GM23338 (cell line): ENCODE data around the gene TECTA. TPM values are rescaled to one million over a fixed set of nuclear protein-coding genes. Genes with fewer than 3 reads are reported as not detected.

Source experiments
- ATAC-seq: fragments of 200-7000 bp; cut with Tn5 transposase; 3 replicates; pipeline ENCODE4 v1.9.1; 2020
- DNase-seq: peaks from one replicate; pipeline ENCODE4 v3.0.0-alpha.2; 2015; ENCODE audit warnings: low spot score
- H2AFZ ChIP-seq: fragments of 200-600 bp; sonication (generic); 2 replicates; pipeline ENCODE4 v1.8.0; 2016; ENCODE audit warnings: antibody characterized with exemption, mild to moderate bottlenecking, moderate library complexity
- H3F3A ChIP-seq: fragments of 200-600 bp; sonication (generic); replicated peaks from 2 replicates; pipeline ENCODE4 v1.8.0; 2017; ENCODE audit warnings: antibody characterized with exemption, mixed run types, low read depth
- H3K27ac ChIP-seq: fragments of 200-600 bp; sonication (generic); 2 replicates; pipeline ENCODE4 v1.6.1; 2016; ENCODE audit warnings: low read depth
- H3K27me3 ChIP-seq: fragments of 200-600 bp; sonication (generic); 2 replicates; pipeline ENCODE4 v1.8.0; 2016; ENCODE audit warnings: mild to moderate bottlenecking, mixed run types, moderate library complexity; ENCODE audit not compliant: insufficient read depth
- H3K36me3 ChIP-seq: fragments of 200-600 bp; sonication (generic); 2 replicates; pipeline ENCODE4 v1.8.0; 2016; ENCODE audit warnings: mild to moderate bottlenecking; ENCODE audit not compliant: insufficient read depth
- H3K4me1 ChIP-seq: fragments of 200-600 bp; sonication (generic); 2 replicates; pipeline ENCODE4 v1.8.0; 2016; ENCODE audit warnings: mild to moderate bottlenecking, moderate library complexity; ENCODE audit not compliant: insufficient read depth
- H3K4me2 ChIP-seq: fragments of 200-600 bp; sonication (generic); 2 replicates; pipeline ENCODE4 v1.7.1; 2017; ENCODE audit warnings: mixed run types
- H3K4me3 ChIP-seq: fragments of 200-600 bp; sonication (generic); 2 replicates; pipeline ENCODE4 v1.6.1; 2016; ENCODE audit warnings: mixed run types
- H3K79me2 ChIP-seq: fragments of 200-600 bp; sonication (generic); replicated peaks from 2 replicates; pipeline ENCODE4 v1.8.0; 2017; ENCODE audit warnings: mild to moderate bottlenecking; ENCODE audit not compliant: insufficient read depth
- H3K9me2 ChIP-seq: fragments of 200-600 bp; sonication (generic); 2 replicates; pipeline ENCODE4 v1.8.0; 2017; ENCODE audit not compliant: insufficient read depth
- H4K20me1 ChIP-seq: fragments of 200-600 bp; sonication (generic); replicated peaks from 2 replicates; pipeline ENCODE4 v1.8.0; 2017; ENCODE audit warnings: mild to moderate bottlenecking; ENCODE audit not compliant: insufficient read depth
- H3K27ac Mint-ChIP-seq: 2 replicates; pipeline ENCODE4 v1.8.0; 2020; ENCODE audit warnings: inconsistent platforms, mild to moderate bottlenecking, moderate library complexity, mixed read lengths
- H3K27me3 Mint-ChIP-seq: 3 replicates; pipeline ENCODE4 v1.8.0; 2022; ENCODE audit warnings: low read depth, mild to moderate bottlenecking, moderate library complexity, mixed read lengths, inconsistent platforms; ENCODE audit not compliant: insufficient read depth, poor library complexity
- H3K36me3 Mint-ChIP-seq: 3 replicates; pipeline ENCODE4 v1.8.0; 2021; ENCODE audit warnings: low read depth, mild to moderate bottlenecking, inconsistent platforms, moderate library complexity, mixed read lengths
- H3K4me1 Mint-ChIP-seq: 3 replicates; pipeline ENCODE4 v1.8.0; 2020; ENCODE audit warnings: mild to moderate bottlenecking, inconsistent platforms, mixed read lengths
- H3K4me3 Mint-ChIP-seq: 3 replicates; pipeline ENCODE4 v1.8.0; 2021; ENCODE audit warnings: moderate library complexity, mild to moderate bottlenecking, inconsistent platforms, mixed read lengths
- H3K9me3 Mint-ChIP-seq: 3 replicates; pipeline ENCODE4 v1.8.0; 2020; ENCODE audit warnings: moderate library complexity, mild to moderate bottlenecking, inconsistent platforms, mixed read lengths
- JUNB ChIP-seq: IDR thresholded peaks from one replicate; pipeline ENCODE4 v1.6.1; 2016; ENCODE audit warnings: antibody characterized with exemption; ENCODE audit not compliant: unreplicated experiment
- POLR2AphosphoS5 ChIP-seq: IDR thresholded peaks from 2 replicates; pipeline ENCODE4 v1.6.1; 2016; ENCODE audit warnings: antibody characterized with exemption, low read depth
- STAT1 ChIP-seq: IDR thresholded peaks from one replicate; pipeline ENCODE4 v1.6.1; 2016; ENCODE audit warnings: antibody characterized with exemption; ENCODE audit not compliant: unreplicated experiment
- ZNF114 ChIP-seq: fragments of 250-450 bp; sonication (Bioruptor Pico); IDR thresholded peaks from 2 replicates; pipeline ENCODE4 v1.5.0; 2020; ENCODE audit warnings: mild to moderate bottlenecking, moderate library complexity
- ZNF331 ChIP-seq: fragments of 250-450 bp; sonication (Bioruptor Pico); IDR thresholded peaks from 2 replicates; pipeline ENCODE4 v1.5.0; 2020; ENCODE audit warnings: low read depth, mild to moderate bottlenecking, moderate library complexity
- polyA plus RNA-seq: library from polyadenylated mRNA; unstranded; fragments of >200 nt; fragmentation: Nextera tagmentation; extraction: Ambion mirVana; gene quantifications from 2 replicates; pipeline ENCODE4 v1.2.1, GENCODE V29; 2016
- total RNA-seq: library from RNA; depleted of rRNA; stranded (reverse); fragments of >200 nt; shearing (Covaris generic); gene quantifications from 2 replicates; pipeline ENCODE4 v1.2.3, GENCODE V29; 2014
- TF ChIP-seq, protein P1 (sequence below), 2 experiments: fragments of 200-600 bp in 1 of 2; sonication (generic) in 1 of 2; conservative IDR thresholded peaks; 2 replicates each; pipeline versions ENCODE4 v1.5.1 to v1.6.1; 2016 to 2017; ENCODE audit warnings: antibody characterized with exemption in 2 of 2, low read depth in 2 of 2, mild to moderate bottlenecking in 2 of 2, moderate library complexity in 1 of 2
- TF ChIP-seq, protein P2 (sequence below): fragments of 250-450 bp; sonication (Bioruptor Pico); IDR thresholded peaks from 2 replicates; pipeline ENCODE4 v1.5.0; 2020; ENCODE audit warnings: mild to moderate bottlenecking, moderate library complexity
- TF ChIP-seq, protein P3 (sequence below): IDR thresholded peaks from one replicate; pipeline ENCODE4 v1.6.1; 2018; ENCODE audit warnings: antibody characterized with exemption; ENCODE audit not compliant: unreplicated experiment
- TF ChIP-seq, protein P4 (sequence below): IDR thresholded peaks from 2 replicates; pipeline ENCODE4 v1.6.1; 2016; ENCODE audit warnings: antibody characterized with exemption

The TECTA gene
- total and polyA plus RNA-seq, 2 experiments from 2014 or later, result 0.34 to 0.69 TPM

DNA sequence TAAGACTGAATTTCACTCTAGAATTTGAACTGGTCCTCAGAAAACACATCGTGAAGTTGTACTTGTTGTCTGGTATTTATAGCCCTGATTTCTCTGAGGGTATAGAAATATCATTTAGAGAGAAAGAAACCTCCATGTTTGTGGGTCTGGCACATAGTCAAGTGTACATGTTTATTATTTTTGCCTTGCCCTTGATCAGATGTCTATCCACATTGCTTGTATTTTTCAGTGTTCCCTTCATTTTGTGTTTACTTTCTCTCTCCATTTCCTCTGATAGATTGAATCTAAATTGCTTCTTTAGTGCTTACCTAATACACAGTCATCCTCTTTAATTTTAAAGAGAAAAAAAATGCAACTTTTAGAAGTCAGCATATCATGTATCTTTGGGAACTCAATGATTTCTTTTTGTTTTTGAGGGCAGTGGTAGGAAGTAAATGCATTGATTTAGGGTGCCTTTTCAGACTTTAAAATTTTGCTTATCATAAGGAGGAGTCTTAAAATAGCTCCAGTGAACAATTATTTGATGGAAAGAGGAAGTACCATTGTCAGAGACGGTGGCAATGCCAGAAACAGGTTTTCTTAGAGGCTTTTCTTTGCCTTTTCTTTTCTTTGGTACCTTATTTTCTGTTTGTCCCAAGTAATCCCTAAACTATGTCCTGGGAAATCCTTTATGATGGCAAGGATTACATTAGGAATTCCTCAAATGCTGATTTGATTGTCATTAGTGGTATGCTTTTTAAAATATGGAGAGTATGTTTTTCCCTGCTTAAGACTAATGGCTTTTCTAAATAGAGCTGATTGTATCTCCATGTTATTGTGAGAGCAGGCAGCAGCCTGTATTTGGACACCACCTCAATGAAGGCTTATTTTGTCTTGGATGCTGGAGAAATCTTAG is 29.8 kb upstream of the TECTA start:
- H3K4me2 ChIP-seq, result no peak overlapping the region
- H3K27ac Mint-ChIP-seq, result peak overlapping the region; percentile 97

More for the DNA sequence above, 29.8 kb upstream of the TECTA start:
- ATAC-seq (peak; percentile 47), DNase-seq (peak; percentile 3)
- peaks cover 14% of the 10 kb centered on the region for H3K4me1 Mint-ChIP-seq
- H3K27me3 Mint-ChIP-seq, result no peaks in the 10 kb centered on the region
- TF ChIP-seq, protein P1, sequence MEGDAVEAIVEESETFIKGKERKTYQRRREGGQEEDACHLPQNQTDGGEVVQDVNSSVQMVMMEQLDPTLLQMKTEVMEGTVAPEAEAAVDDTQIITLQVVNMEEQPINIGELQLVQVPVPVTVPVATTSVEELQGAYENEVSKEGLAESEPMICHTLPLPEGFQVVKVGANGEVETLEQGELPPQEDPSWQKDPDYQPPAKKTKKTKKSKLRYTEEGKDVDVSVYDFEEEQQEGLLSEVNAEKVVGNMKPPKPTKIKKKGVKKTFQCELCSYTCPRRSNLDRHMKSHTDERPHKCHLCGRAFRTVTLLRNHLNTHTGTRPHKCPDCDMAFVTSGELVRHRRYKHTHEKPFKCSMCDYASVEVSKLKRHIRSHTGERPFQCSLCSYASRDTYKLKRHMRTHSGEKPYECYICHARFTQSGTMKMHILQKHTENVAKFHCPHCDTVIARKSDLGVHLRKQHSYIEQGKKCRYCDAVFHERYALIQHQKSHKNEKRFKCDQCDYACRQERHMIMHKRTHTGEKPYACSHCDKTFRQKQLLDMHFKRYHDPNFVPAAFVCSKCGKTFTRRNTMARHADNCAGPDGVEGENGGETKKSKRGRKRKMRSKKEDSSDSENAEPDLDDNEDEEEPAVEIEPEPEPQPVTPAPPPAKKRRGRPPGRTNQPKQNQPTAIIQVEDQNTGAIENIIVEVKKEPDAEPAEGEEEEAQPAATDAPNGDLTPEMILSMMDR (conservative IDR thresholded peaks at IDR 0.05; ENCODE audit: low read depth in 2 of 2), result no peak
- no peak for TF ChIP-seq POLR2AphosphoS5
- no peak for TF ChIP-seq ZNF331 (CRISPR knock-in tag)
- TF ChIP-seq, protein P2, sequence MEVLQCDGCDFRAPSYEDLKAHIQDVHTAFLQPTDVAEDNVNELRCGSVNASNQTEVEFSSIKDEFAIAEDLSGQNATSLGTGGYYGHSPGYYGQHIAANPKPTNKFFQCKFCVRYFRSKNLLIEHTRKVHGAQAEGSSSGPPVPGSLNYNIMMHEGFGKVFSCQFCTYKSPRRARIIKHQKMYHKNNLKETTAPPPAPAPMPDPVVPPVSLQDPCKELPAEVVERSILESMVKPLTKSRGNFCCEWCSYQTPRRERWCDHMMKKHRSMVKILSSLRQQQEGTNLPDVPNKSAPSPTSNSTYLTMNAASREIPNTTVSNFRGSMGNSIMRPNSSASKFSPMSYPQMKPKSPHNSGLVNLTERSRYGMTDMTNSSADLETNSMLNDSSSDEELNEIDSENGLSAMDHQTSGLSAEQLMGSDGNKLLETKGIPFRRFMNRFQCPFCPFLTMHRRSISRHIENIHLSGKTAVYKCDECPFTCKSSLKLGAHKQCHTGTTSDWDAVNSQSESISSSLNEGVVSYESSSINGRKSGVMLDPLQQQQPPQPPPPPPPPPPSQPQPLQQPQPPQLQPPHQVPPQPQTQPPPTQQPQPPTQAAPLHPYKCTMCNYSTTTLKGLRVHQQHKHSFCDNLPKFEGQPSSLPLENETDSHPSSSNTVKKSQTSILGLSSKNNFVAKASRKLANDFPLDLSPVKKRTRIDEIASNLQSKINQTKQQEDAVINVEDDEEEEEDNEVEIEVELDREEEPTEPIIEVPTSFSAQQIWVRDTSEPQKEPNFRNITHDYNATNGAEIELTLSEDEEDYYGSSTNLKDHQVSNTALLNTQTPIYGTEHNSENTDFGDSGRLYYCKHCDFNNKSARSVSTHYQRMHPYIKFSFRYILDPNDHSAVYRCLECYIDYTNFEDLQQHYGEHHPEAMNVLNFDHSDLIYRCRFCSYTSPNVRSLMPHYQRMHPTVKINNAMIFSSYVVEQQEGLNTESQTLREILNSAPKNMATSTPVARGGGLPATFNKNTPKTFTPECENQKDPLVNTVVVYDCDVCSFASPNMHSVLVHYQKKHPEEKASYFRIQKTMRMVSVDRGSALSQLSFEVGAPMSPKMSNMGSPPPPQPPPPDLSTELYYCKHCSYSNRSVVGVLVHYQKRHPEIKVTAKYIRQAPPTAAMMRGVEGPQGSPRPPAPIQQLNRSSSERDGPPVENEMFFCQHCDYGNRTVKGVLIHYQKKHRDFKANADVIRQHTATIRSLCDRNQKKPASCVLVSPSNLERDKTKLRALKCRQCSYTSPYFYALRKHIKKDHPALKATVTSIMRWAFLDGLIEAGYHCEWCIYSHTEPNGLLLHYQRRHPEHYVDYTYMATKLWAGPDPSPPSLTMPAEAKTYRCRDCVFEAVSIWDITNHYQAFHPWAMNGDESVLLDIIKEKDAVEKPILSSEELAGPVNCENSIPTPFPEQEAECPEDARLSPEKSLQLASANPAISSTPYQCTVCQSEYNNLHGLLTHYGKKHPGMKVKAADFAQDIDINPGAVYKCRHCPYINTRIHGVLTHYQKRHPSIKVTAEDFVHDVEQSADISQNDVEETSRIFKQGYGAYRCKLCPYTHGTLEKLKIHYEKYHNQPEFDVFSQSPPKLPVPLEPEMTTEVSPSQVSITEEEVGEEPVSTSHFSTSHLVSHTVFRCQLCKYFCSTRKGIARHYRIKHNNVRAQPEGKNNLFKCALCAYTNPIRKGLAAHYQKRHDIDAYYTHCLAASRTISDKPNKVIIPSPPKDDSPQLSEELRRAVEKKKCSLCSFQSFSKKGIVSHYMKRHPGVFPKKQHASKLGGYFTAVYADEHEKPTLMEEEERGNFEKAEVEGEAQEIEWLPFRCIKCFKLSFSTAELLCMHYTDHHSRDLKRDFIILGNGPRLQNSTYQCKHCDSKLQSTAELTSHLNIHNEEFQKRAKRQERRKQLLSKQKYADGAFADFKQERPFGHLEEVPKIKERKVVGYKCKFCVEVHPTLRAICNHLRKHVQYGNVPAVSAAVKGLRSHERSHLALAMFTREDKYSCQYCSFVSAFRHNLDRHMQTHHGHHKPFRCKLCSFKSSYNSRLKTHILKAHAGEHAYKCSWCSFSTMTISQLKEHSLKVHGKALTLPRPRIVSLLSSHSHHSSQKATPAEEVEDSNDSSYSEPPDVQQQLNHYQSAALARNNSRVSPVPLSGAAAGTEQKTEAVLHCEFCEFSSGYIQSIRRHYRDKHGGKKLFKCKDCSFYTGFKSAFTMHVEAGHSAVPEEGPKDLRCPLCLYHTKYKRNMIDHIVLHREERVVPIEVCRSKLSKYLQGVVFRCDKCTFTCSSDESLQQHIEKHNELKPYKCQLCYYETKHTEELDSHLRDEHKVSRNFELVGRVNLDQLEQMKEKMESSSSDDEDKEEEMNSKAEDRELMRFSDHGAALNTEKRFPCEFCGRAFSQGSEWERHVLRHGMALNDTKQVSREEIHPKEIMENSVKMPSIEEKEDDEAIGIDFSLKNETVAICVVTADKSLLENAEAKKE (CRISPR knock-in tag), result no peak
- TF ChIP-seq, protein P3, sequence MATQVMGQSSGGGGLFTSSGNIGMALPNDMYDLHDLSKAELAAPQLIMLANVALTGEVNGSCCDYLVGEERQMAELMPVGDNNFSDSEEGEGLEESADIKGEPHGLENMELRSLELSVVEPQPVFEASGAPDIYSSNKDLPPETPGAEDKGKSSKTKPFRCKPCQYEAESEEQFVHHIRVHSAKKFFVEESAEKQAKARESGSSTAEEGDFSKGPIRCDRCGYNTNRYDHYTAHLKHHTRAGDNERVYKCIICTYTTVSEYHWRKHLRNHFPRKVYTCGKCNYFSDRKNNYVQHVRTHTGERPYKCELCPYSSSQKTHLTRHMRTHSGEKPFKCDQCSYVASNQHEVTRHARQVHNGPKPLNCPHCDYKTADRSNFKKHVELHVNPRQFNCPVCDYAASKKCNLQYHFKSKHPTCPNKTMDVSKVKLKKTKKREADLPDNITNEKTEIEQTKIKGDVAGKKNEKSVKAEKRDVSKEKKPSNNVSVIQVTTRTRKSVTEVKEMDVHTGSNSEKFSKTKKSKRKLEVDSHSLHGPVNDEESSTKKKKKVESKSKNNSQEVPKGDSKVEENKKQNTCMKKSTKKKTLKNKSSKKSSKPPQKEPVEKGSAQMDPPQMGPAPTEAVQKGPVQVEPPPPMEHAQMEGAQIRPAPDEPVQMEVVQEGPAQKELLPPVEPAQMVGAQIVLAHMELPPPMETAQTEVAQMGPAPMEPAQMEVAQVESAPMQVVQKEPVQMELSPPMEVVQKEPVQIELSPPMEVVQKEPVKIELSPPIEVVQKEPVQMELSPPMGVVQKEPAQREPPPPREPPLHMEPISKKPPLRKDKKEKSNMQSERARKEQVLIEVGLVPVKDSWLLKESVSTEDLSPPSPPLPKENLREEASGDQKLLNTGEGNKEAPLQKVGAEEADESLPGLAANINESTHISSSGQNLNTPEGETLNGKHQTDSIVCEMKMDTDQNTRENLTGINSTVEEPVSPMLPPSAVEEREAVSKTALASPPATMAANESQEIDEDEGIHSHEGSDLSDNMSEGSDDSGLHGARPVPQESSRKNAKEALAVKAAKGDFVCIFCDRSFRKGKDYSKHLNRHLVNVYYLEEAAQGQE, result no peak
- TF ChIP-seq, protein P4, sequence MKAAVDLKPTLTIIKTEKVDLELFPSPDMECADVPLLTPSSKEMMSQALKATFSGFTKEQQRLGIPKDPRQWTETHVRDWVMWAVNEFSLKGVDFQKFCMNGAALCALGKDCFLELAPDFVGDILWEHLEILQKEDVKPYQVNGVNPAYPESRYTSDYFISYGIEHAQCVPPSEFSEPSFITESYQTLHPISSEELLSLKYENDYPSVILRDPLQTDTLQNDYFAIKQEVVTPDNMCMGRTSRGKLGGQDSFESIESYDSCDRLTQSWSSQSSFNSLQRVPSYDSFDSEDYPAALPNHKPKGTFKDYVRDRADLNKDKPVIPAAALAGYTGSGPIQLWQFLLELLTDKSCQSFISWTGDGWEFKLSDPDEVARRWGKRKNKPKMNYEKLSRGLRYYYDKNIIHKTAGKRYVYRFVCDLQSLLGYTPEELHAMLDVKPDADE, result no peak
- no peak for TF ChIP-seq ZNF114 (CRISPR knock-in tag)
- no peak for TF ChIP-seq STAT1
- TF ChIP-seq JUNB, result no peak
- Histone ChIP-seq H2AFZ (no peak overlapping the region), H3K4me1 (peaks cover 11% of the 10 kb centered on the region), H3K27me3 (no peaks in the 10 kb centered on the region), H3K79me2 (no peaks in the 10 kb centered on the region), H3K9me2 (no peaks in the 10 kb centered on the region), H3K36me3 (peaks cover 3% of the 10 kb centered on the region; the same call in 1 of the 2 replicates), H3F3A (no peaks in the 10 kb centered on the region), H3K27ac (peak overlapping the region; percentile 78), H4K20me1 (no peaks in the 10 kb centered on the region), H3K4me3 (no peak overlapping the region)
- peaks cover 30% of the 10 kb centered on the region for H3K36me3 Mint-ChIP-seq
- H3K9me3 Mint-ChIP-seq, result peaks cover 4% of the 10 kb centered on the region; the same call in 1 of the 3 replicates
- H3K4me3 Mint-ChIP-seq, result no peak overlapping the region
